GM19372 (cell line): ENCODE measurements around the gene CHCHD3.
"Not testable (repeated sequence)": the region's sequence is repeated elsewhere in the genome, so short reads cannot be mapped to it uniquely, and the experiment has no call there.

Source experiments
- ATAC-seq: cut with Tn5 transposase; IDR thresholded peaks from one replicate; pipeline ENCODE4 v1.9.1; 2021; ENCODE audit warnings: mild to moderate bottlenecking, low read depth, moderate library complexity; ENCODE audit not compliant: unreplicated experiment

CHCHD3 gene

DNA sequence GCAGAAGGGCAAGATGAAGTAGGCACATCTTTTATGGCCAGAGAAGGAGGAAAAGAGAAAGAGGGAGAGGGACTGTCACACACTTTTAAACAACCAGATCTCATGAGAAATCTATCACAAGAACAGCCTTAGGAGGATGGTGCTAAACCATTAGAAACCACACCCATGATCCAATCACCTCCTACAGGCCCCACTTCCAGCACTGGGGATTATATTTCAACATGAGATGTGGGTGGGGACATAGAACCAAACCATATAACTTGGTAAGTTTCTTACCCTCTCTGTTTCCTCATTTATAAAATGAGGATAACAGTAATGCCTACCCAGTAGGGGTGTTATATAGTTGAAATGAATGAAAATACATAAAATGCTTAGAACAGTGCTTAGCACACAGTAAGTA, 66.0 kb downstream of the CHCHD3 start:
- no peak for ATAC-seq

DNA sequence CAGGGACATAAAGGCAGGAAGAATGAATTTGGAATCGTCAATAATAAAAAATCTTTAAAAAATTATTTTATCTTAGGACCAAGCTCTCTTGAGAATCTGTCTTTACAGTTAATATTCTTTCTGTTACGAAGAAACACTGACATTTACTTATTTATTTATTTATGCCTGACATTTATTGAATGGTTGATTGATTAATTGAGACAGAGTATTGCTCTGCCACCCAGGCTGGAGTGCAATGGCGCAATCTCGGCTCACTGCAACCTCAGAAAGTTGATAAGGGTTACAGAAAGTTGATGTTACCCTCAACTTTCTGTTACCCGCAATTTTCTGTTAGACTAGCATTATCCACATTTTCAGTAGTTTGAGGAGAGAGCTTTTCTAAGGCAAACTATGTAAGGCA, 70.1 kb downstream of the CHCHD3 start:
- ATAC-seq, result no peak

DNA sequence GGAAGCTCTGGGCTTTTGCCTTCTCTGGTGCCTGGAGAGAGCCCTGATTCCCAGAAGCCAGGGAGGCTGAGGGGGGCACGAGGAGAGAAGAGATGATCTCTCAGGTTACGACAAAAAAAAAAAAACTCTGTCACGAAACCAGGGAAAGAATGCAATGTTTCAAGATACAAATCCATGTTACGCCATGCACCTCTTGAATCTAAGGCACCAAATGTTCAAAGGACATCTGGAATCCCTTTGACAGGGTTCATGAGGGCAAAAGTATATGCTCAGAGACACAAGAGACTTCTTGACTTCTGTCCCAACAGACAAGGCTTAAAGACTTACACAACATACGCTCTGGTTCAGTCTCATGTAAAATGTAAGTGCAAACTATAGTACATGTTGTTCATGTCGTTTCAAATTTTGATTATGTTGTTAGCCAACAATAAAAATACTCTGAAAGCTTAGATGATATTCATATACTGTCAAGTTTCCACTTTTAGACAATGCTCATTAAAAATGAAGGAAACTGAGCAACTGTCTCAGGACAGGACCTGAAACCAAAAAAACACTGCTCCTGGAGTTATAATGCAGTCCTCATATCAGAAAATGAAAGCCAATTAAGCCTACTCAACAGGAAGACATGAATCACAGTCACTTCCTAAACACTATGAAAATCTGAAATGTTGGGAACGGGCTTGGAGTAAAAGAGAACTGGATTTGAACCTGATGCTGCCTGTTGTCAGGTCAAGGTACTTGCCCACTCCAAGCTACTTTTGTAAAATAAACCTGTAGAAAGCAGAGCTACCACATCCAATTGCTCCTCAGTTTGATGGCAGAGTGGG, 72.3 kb downstream of the CHCHD3 start:
- no peak for ATAC-seq

DNA sequence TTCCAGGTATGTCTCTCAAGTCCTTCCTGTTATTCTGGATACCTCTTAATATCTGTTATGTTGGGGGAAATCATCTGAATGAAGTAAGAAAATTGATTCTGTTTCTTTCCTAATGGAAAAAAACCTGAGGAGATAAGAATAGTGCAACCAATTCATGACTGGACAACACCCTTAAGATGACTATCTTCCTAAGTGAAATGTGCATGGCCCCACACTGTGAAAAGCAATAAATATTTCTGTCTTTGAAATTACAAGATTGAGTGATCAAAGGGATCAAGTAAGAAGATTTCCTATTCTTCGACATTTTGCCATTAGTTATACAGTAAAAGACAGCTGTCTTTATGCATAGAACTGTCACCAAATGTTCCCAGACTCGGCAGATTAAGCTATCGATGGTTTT, 73.9 kb downstream of the CHCHD3 start:
- no peak for ATAC-seq

DNA sequence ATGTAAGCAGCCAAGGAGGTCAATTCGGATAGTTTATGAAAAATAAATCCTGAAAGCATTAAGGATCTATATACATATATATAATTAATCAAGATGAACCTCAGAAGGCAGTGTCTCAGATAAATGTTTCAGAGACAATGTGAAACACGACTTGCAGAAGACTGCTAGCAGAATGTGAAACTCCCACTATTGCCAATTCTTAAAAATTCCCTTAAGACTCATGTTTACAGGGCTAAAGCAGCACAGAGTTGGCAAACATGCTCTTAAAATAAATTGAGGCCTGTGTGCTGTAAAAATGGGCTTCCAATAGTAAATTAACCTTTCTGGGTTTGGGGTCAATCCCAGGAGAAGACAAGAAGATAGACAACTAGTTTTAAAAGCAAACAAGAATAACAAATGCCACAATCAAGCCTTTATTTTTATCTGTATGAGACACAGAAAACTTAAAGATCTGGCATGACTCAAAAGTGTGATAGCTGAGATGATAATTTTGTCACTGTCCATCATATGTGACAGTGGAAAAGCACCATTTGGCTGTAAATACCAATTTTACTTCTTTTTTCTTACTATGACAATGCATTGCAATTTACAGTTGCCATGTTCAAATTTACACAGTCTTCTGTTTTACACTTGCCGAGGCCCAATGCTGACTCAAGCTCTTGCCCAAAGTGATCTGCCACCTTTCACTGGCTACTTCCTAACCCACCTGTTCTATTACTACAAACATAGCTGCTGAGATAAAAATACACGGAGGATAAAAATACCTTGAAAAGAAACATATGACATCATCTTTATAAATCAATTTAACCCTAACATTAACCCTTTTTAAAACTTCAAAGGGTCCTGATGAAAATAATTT, 78.6 kb downstream of the CHCHD3 start:
- no peak for ATAC-seq

DNA sequence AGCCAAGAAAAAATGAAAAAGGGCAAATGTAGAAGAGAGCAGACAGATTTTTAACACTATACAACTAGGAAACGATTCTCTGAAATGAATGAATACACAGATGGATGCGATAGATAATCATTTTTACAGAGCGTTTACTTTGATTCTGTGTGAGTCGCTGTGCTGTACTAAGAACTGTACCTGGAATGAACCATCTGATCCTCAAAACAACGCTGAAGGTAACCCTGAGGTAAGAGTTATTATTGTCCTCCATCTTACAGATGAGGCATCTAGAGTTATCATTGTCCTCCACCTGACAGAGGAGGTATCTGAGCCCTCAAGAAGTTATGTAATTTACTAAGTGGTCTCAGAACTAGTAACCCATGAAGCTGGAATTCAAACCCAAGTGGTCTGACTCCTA, 80.2 kb downstream of the CHCHD3 start:
- no peak for ATAC-seq

DNA sequence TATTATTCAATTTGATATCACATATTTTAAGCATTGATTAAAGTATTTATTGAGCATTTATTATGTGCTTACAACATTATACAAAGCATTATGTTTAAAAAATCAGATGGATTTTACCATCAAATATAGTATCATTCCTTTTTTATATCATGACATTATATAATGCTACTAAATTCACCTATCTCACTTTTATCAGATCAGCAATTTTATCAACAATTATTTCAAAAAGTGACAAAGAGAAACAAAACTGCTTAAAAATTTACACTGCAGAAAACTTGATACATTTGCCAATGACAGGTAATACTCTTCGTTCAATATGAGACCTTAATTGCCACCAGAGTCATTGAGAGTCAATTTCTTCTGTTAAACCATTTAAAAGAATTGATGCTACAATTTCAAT, 82.0 kb downstream of the CHCHD3 start:
- ATAC-seq, result no peak

DNA sequence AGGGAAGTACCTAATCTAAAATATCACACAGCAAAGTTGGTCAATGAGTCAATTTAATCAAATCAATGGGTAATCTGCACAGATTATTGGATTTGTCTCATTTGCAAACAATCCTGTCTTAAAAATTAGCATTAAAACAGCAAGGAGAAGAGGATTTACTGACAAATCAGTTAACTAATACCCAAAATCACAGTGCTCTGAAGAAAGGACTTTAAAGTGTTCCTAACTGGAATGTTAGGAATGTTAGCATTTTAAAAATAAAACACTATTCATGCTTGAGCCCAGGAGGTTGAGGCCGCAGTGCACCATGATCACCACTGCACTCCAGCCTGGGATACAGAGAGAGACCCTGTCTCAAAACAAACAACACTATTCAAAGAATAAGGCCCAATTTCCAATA, 83.1 kb downstream of the CHCHD3 start:
- no peak for ATAC-seq

DNA sequence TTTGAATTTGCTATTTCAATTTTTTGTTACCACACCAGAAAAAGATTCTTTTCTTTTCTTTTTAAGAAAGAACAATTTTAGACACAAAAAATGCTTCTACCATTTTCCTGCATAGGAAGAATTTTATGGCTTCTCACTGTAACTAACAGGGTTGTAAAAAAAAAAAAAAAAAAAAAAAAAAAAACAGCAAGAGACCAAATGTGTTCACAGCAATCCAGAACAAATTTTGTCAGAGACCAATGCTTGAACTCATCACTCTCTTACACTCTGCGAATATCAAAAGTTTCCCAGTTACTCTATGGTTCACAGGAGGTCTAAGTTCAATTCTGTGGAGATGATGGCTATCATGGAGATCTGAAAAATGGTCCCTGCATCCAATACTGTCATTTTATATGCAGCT, 84.4 kb downstream of the CHCHD3 start:
- ATAC-seq, result no peak

DNA sequence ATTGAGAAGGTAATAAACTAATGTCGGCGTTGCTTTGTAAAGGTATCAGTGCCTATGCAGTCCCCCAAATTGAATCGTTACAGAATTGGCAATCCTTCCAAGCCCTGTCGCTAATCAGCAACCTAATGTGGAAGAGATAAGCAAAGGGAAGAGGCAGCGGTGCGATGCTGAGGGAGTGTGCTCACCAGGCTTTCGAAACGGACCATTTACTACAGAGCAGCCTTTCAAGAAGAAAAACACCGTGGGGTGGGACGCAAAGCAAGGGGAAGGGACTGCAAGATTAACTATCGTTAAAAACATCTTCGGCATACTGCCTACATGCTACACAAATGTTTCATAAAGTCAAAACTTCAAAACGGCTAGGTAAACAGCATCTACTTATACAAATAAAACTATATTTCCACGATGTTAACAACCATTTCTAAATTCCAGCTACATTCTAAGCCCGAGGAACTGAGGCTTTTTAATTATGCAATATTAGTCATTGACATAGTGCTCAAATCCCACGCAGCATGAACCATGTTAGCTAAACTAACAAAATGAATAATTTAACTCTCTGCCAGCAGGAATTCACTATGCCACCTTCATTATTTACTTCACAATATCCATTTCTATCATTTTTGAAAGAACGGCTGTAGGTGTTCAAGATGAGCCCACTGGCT, 85.2 kb downstream of the CHCHD3 start:
- no peak for ATAC-seq

DNA sequence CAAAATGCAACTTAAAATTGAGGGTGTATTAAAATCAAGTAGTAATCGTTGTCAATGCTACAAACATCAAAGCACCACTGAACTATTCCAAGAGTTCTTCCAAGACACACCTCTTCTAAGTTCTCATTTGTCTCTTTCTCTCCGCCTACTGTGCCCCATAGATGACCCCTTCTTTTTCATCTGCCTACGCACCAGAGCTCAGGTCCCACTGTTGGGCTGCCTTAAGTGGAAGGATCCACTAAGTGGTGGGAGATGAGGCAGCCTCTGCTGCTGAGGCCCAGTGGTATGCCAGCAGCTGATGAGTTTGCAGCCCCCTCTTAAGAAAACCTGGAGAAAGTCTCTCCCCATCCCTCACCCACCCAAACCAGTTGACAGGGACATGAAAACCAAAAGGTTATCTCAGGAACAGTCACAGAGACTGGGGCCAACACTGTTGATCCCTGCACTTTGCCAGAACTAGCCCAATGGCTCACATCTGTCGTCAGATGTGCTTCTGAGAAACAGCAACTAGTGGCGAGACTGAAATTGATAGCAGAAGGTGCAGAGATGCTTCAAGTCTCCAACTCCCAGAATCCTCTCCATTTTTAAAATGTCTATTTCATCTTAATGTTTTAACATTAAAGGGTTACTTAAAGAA, 88.4 kb downstream of the CHCHD3 start:
- no peak for ATAC-seq

DNA sequence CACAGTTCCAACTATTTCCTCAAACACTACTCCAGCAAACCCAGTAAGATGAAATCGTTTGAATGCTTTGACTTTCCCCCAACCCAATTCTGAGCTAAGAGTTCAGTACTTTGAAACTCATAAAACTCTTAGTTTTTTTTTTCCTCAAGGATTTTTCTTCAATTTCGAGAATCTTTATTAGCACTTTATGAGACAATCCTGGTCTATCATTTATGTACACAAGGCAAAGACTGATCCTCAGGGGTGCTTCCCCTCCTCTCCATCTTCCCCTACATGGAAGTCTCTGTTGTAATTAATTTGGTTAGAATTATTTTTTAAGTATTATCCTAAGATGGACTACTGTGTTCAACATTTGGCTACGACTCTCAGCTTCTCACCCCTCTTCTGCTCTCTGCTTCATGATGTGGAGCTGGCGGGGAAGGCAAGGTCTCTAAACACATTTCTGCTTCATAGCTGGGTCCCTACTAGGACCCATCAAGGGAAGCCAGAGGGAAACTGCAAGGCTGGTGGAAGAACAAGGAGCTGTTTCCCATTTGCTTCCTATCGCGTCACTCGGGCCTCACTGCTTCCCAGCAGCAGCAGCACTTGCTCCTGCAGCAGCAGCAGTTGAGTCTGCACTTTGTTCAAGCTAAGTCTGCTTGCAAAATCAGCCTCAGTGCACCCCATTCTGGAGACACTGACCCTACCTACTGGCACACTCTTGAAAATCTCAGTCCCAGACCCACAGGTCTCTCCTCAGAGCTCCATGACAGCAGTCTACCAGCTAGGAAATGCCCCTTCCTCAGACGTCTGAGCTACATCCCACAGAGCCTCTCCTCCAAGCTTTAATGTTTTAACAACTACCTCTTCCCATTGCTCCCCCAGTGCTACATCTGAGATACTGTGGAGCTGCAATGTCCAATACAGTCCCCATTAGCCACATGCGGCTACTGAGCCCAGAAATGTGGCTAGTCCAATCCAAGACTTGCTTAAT, 90.0 kb downstream of the CHCHD3 start:
- ATAC-seq, result no peak

DNA sequence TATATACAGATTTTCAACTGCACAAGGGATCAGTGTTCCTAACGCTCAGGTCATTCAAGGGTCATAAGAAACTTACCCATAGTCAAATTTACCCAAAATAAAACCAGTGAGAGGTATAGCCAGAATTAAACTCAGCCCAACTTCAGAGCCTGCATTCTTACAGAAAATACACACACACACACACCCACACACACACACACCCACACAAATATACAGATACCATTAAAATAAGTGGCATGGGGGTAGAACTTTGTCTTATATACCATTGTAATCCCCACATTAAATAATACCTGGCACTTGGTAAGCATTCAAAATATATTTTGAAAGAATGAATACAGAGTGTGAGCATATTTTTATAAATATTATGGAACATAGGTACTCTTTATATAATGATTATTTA, 93.8 kb downstream of the CHCHD3 start:
- ATAC-seq, result no peak

DNA sequence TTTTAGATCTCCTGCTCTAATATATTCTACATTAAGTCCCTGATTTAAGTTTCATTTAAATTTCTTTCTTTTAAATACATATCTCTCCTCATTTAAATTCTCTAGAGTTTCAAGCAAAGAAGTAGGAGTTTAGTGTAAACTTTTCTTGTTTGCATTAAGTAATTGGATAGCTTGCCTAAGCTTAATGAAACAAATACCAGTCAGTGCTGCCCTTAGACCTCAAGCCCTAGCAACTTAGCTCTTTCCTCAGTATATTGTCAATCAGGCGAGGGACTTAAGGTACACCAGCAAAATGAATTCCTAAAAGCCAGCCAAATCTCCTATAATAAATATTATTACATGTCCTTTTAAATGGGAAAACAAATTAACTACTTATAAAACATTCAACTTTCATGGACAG, 101.5 kb downstream of the CHCHD3 start:
- ATAC-seq, result no peak

DNA sequence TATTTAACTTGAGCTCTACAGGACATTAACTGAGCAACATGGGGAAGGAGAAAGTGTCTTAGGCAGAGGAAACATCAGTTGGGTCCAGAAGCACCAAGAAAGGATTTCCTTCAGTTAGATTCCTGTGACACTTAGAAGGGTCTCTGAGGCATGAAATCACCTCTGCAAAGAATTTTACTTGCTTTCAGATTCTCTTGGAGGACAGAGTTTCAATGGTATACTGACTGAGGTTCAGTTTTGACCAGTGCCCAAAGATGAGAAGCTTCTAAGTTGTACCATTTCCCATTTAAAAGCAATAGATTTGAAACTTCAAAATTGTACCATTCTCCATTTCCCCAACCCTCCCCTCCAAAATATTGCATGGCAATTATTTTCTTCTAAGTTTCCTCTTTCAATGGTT, 102.4 kb downstream of the CHCHD3 start:
- no peak for ATAC-seq

DNA sequence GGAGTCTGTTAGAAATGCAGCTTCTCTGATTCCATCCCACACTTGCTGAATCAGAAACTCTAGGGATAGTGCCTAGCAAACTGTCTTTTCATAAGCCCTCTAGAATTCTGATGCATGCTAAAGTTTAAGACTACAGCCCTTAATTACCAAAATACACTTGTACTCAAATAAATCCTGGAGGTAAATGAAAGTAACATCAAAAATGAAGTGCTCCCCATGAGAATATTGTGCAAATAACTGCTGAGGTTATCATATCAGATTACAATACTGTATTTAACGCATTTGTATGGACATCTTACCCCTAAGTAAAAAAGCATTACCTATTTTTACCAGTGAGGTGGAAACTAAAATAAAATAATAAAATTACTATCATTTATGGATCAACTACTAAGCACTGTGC, 104.7 kb downstream of the CHCHD3 start:
- ATAC-seq, result no peak

DNA sequence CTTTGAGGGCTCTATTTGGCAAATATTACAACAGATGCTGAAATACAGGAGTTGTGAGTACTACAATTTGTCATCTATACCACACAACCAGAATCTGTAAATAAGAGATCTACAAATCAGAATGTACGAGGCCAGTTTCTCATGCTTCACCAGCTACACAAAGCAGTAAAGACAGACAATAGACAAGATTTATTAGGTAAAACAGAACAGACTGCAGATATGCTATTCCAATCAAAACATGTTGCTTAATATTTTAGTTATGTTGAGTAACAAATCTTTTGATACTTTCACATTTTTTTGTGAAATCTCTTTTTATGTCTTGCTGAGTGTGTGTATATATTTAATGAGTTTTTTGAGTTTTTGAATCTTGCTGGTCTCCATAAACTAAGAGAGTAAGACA, 109.1 kb downstream of the CHCHD3 start:
- ATAC-seq, result no peak

DNA sequence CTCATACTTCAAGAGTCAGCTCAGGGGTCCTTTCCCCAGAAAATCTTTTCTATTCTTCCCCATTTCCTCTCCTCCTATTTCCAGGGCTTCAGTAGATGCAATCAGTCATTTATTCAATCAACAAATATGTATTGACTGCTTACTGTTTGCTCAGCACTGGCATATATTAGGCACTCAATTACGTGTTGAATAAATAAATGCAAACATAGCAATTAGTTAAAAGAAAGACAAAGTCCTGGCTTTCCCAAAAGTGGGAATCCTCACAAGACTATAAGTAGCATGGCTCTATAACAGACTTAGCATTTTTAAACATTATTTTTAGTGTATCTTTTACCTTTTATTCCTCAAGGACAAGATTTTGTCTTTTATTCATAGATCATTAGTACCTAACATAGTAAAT, 111.6 kb downstream of the CHCHD3 start:
- ATAC-seq, result no peak

DNA sequence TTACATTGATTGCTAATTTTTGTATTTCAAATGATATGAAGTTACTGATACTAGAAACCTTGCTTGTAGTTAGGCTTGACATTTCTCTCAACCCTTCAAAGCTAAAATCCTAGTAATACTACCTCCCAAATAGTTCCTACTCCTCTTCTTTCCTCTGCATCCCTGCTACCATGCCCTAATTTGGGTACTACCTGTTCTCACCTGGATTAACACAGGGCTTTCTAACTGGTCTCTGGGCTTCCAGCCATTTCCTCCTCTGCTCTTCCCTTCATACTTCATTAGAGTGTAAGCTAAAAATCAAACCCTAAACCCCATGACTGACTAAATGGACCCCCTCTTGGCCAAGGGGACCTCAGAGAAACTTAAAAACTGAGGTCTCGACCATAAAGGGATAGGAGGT, 112.4 kb downstream of the CHCHD3 start:
- no peak for ATAC-seq

DNA sequence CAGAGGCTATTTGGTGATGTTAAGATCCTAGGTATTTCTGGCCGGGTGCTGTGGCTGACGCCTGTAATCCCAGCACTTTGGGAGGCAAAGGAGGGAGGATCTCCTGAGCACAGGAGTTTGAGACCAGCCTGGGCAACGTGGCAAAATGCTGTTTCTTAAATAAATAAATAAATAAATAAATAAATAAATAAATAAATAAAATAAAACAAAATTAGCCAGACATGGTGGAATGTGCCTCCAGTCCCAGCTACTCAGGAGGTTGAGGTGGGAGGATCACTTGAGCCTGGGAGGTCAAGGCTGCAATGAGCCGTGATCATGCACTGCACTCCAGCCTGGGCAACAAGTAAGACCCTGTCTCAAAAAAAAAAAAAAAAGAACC, 114.4 kb downstream of the CHCHD3 start:
- not testable (repeated sequence) for ATAC-seq
